ENCODE measurements around the gene TRIM33. TPM values are rescaled to one million over a fixed set of nuclear protein-coding genes. Genes with fewer than 3 reads are reported as not detected.

TRIM33 gene
- total and polyA plus RNA-seq, 2 of the 13 experiments (the other 11 are each of a cell fraction or from before 2014, with no cell fraction given): 35.5 to 42.2 TPM

- TF ChIP-seq, protein P1, sequence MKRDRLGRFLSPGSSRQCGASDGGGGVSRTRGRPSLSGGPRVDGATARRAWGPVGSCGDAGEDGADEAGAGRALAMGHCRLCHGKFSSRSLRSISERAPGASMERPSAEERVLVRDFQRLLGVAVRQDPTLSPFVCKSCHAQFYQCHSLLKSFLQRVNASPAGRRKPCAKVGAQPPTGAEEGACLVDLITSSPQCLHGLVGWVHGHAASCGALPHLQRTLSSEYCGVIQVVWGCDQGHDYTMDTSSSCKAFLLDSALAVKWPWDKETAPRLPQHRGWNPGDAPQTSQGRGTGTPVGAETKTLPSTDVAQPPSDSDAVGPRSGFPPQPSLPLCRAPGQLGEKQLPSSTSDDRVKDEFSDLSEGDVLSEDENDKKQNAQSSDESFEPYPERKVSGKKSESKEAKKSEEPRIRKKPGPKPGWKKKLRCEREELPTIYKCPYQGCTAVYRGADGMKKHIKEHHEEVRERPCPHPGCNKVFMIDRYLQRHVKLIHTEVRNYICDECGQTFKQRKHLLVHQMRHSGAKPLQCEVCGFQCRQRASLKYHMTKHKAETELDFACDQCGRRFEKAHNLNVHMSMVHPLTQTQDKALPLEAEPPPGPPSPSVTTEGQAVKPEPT (CRISPR knock-in tag; IDR thresholded peaks at IDR 0.05; ENCODE audit: low read depth): peak; percentile 53; the same call in 1 of the 2 replicates
- peak; percentile 44; the same call in 1 of the 2 replicates for TF ChIP-seq ISL2 (CRISPR knock-in tag; IDR thresholded peaks at IDR 0.05)
- peak; percentile 30; the same call in 1 of the 2 replicates for TF ChIP-seq RFXANK (CRISPR knock-in tag; IDR thresholded peaks at IDR 0.05)
- TF ChIP-seq, protein P2, sequence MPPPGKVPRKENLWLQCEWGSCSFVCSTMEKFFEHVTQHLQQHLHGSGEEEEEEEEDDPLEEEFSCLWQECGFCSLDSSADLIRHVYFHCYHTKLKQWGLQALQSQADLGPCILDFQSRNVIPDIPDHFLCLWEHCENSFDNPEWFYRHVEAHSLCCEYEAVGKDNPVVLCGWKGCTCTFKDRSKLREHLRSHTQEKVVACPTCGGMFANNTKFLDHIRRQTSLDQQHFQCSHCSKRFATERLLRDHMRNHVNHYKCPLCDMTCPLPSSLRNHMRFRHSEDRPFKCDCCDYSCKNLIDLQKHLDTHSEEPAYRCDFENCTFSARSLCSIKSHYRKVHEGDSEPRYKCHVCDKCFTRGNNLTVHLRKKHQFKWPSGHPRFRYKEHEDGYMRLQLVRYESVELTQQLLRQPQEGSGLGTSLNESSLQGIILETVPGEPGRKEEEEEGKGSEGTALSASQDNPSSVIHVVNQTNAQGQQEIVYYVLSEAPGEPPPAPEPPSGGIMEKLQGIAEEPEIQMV (CRISPR knock-in tag; IDR thresholded peaks at IDR 0.05; ENCODE audit: low read depth): peak; percentile 81; the same call in 1 of the 2 replicates
- no peak for TF ChIP-seq ZNF207 (IDR thresholded peaks at IDR 0.05; ENCODE audit: borderline replicate concordance)
- peak; percentile 54 for TF ChIP-seq PHF20 (CRISPR knock-in tag; IDR thresholded peaks at IDR 0.05)
- 0 out of 2 replicates have a peak, but pooled peaks have one; percentile 55 for TF ChIP-seq TSC22D2 (CRISPR knock-in tag; IDR thresholded peaks at IDR 0.05; ENCODE audit: borderline replicate concordance)
- 0 out of 2 replicates have a peak, but pooled peaks have one; percentile 30 for TF ChIP-seq ZNF224 (CRISPR knock-in tag; IDR thresholded peaks at IDR 0.05)
- TF ChIP-seq MEIS2 (CRISPR knock-in tag; IDR thresholded peaks at IDR 0.05): no peak; the same call in 1 of the 2 replicates
- TF ChIP-seq SMC3 (IDR thresholded peaks at IDR 0.05; ENCODE audit: low read length): no peak
- TF ChIP-seq, protein P3, sequence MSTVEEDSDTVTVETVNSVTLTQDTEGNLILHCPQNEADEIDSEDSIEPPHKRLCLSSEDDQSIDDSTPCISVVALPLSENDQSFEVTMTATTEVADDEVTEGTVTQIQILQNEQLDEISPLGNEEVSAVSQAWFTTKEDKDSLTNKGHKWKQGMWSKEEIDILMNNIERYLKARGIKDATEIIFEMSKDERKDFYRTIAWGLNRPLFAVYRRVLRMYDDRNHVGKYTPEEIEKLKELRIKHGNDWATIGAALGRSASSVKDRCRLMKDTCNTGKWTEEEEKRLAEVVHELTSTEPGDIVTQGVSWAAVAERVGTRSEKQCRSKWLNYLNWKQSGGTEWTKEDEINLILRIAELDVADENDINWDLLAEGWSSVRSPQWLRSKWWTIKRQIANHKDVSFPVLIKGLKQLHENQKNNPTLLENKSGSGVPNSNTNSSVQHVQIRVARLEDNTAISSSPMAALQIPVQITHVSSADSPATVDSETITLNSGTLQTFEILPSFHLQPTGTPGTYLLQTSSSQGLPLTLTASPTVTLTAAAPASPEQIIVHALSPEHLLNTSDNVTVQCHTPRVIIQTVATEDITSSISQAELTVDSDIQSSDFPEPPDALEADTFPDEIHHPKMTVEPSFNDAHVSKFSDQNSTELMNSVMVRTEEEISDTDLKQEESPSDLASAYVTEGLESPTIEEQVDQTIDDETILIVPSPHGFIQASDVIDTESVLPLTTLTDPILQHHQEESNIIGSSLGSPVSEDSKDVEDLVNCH (CRISPR knock-in tag; IDR thresholded peaks at IDR 0.05): no peak
- peak; percentile 87 for TF ChIP-seq YEATS4 (CRISPR knock-in tag; IDR thresholded peaks at IDR 0.05; ENCODE audit: borderline replicate concordance)
- no peak for TF ChIP-seq MEIS1 (CRISPR knock-in tag; IDR thresholded peaks at IDR 0.05; ENCODE audit: borderline replicate concordance)
- TF ChIP-seq FOXO4 (CRISPR knock-in tag; conservative IDR thresholded peaks at IDR 0.05): no peak
- TF ChIP-seq, protein P4, sequence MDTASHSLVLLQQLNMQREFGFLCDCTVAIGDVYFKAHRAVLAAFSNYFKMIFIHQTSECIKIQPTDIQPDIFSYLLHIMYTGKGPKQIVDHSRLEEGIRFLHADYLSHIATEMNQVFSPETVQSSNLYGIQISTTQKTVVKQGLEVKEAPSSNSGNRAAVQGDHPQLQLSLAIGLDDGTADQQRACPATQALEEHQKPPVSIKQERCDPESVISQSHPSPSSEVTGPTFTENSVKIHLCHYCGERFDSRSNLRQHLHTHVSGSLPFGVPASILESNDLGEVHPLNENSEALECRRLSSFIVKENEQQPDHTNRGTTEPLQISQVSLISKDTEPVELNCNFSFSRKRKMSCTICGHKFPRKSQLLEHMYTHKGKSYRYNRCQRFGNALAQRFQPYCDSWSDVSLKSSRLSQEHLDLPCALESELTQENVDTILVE (CRISPR knock-in tag; IDR thresholded peaks at IDR 0.05): no peak; the same call in 1 of the 2 replicates
- no peak for TF ChIP-seq ZNF30 (CRISPR knock-in tag; IDR thresholded peaks at IDR 0.05)
- peak; percentile 81; the same call in 1 of the 2 replicates for TF ChIP-seq SRY (CRISPR knock-in tag; IDR thresholded peaks at IDR 0.05)
- peak; percentile 69 for TF ChIP-seq MXD1 (CRISPR knock-in tag; IDR thresholded peaks at IDR 0.05)
- peak; percentile 72; the same call in 1 of the 2 replicates for TF ChIP-seq ZIK1 (CRISPR knock-in tag; IDR thresholded peaks at IDR 0.05; ENCODE audit: borderline replicate concordance, low read depth)
- peak; percentile 63; the same call in 1 of the 2 replicates for TF ChIP-seq ZSCAN21 (CRISPR knock-in tag; IDR thresholded peaks at IDR 0.05; ENCODE audit: borderline replicate concordance)
Measured at GRCh38 chr1:114511032-114511785, at the start of gene TRIM33 (continued).
